Colonic mucosa (tissue), 4 donors: Measurements from ENCODE around the gene ITFG1. TPM values are rescaled to one million over a fixed set of nuclear protein-coding genes. Genes with fewer than 3 reads are reported as not detected.

Source experiments
- DNase-seq: peaks from one replicate; pipeline ENCODE4 v3.0.0-alpha.2; 2020
- H3K27ac ChIP-seq: fragments of 200-600 bp; one replicate; pipeline ENCODE4 v1.8.0; 2021
- H3K27me3 ChIP-seq: fragments of 200-600 bp; one replicate; pipeline ENCODE4 v1.8.0; 2021
- H3K36me3 ChIP-seq: fragments of 200-600 bp; one replicate; pipeline ENCODE4 v1.8.0; 2021
- H3K4me1 ChIP-seq: fragments of 200-600 bp; one replicate; pipeline ENCODE4 v1.8.0; 2021; ENCODE audit warnings: mild to moderate bottlenecking
- H3K4me3 ChIP-seq: fragments of 200-600 bp; one replicate; pipeline ENCODE4 v1.8.0; 2021
- H3K9ac ChIP-seq, 2 donors: one replicate each; pipeline ENCODE4 v1.7.0; 2013; ENCODE audit warnings: control low read depth in 2 of 2, low read depth in 2 of 2, low read length in 2 of 2
- H3K9me3 ChIP-seq: fragments of 200-600 bp; one replicate; pipeline ENCODE4 v1.8.0; 2021
- intact Hi-C: fragments of 100-400 bp; cut with DNase I; formaldehyde crosslinking; loops from one replicate; pipeline ENCODE4 v1.14.1; 2022
- total RNA-seq, 2 donors: library from RNA; stranded (reverse); fragmentation: NEBNext Ultra II Directional in 1 of 2; extraction: Animal tissue kit (Norgen Biotek cat#: 25700) in 1 of 2; gene quantifications; one replicate each; pipeline ENCODE4 v1.2.1, GENCODE V29; 2021
- TF ChIP-seq, protein P1 (sequence below): fragments of 200-600 bp; IDR thresholded peaks from one replicate; pipeline ENCODE4 v1.8.0; 2022; ENCODE audit warnings: antibody characterized with exemption, mild to moderate bottlenecking
- donor health status: healthy.
- donor health status: DM: no; HTN: no; CAD: no.
- donor health status: DM: no; HTN: no; CAD: no.

Gene ITFG1
- total RNA-seq, 2 donors from 2014 or later, result 45.9 to 92.0 TPM

GRCh38 chr16:47262938-47263337 is 197.9 kb downstream of the ITFG1 start:
- TF ChIP-seq, protein P1, sequence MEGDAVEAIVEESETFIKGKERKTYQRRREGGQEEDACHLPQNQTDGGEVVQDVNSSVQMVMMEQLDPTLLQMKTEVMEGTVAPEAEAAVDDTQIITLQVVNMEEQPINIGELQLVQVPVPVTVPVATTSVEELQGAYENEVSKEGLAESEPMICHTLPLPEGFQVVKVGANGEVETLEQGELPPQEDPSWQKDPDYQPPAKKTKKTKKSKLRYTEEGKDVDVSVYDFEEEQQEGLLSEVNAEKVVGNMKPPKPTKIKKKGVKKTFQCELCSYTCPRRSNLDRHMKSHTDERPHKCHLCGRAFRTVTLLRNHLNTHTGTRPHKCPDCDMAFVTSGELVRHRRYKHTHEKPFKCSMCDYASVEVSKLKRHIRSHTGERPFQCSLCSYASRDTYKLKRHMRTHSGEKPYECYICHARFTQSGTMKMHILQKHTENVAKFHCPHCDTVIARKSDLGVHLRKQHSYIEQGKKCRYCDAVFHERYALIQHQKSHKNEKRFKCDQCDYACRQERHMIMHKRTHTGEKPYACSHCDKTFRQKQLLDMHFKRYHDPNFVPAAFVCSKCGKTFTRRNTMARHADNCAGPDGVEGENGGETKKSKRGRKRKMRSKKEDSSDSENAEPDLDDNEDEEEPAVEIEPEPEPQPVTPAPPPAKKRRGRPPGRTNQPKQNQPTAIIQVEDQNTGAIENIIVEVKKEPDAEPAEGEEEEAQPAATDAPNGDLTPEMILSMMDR, result no peak
- DNase-seq, result no peak
- no peaks in the 10 kb centered on the region for H3K4me1 ChIP-seq
- no peak overlapping the region for H3K4me3 ChIP-seq
- H3K27me3 ChIP-seq, result no peaks in the 10 kb centered on the region
- no peaks in the 10 kb centered on the region for H3K36me3 ChIP-seq
- no peak overlapping the region for H3K9ac ChIP-seq
- H3K9me3 ChIP-seq, result no peaks in the 10 kb centered on the region
- H3K27ac ChIP-seq, result no peak overlapping the region
- intact Hi-C loops, result no loop called here

DNA sequence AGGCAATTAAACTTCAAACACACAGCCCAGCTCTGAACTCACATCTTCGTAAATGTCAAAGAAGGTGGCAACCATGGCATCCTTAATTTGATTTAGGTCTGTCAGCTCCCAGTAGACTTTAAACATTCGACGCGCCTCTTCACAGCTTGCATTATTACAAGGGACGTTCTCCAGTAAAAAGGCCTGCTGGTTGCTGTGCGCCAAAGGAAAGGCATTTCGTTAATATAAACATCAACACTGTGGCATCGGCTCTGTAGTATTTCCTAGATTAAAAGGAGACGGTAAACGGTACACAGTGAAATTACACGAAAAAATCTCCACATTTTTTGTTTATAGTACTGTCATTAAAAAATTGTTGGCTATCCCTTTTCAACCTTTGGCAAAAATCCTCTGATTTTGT is 200.4 kb downstream of the ITFG1 start:
- intact Hi-C loops, result no loop called here
- H3K27me3 ChIP-seq, result no peaks in the 10 kb centered on the region
- no peak overlapping the region for H3K9ac ChIP-seq
- no peaks in the 10 kb centered on the region for H3K4me1 ChIP-seq
- no peak overlapping the region for H3K4me3 ChIP-seq
- no peak overlapping the region for H3K27ac ChIP-seq
- H3K36me3 ChIP-seq, result no peaks in the 10 kb centered on the region
- DNase-seq, result no peak
- TF ChIP-seq, protein P1, result no peak
- H3K9me3 ChIP-seq, result no peaks in the 10 kb centered on the region

GRCh38 chr16:47258874-47259461 is 201.9 kb downstream of the ITFG1 start:
- Histone ChIP-seq H3K4me3 (no peak overlapping the region), H3K9ac (no peak overlapping the region), H3K27me3 (no peaks in the 10 kb centered on the region), H3K36me3 (no peaks in the 10 kb centered on the region), H3K27ac (no peak overlapping the region), H3K9me3 (no peaks in the 10 kb centered on the region), H3K4me1 (no peaks in the 10 kb centered on the region)
- intact Hi-C loops, result no loop called here
- TF ChIP-seq, protein P1, result peak; percentile 39
- no peak for DNase-seq

- no peak overlapping the region for H3K9ac ChIP-seq
- no peaks in the 10 kb centered on the region for H3K9me3 ChIP-seq
- TF ChIP-seq, protein P1, result no peak
- no peak overlapping the region for H3K27ac ChIP-seq
- H3K27me3 ChIP-seq, result no peaks in the 10 kb centered on the region
- no peaks in the 10 kb centered on the region for H3K36me3 ChIP-seq
- intact Hi-C loops, result no loop called here
- no peak for DNase-seq
- H3K4me1 ChIP-seq, result no peaks in the 10 kb centered on the region
- no peak overlapping the region for H3K4me3 ChIP-seq
These were observed 206.1 kb downstream of the ITFG1 start for GRCh38 chr16:47254756-47255155.

- H3K27ac ChIP-seq, result no peak overlapping the region
- DNase-seq, result no peak
- no peaks in the 10 kb centered on the region for H3K36me3 ChIP-seq
- no peak overlapping the region for H3K4me3 ChIP-seq
- no peaks in the 10 kb centered on the region for H3K4me1 ChIP-seq
- H3K27me3 ChIP-seq, result no peaks in the 10 kb centered on the region
- H3K9me3 ChIP-seq, result no peaks in the 10 kb centered on the region
- TF ChIP-seq, protein P1, result no peak
- H3K9ac ChIP-seq, result no peak overlapping the region
- intact Hi-C loops, result no loop called here
These were observed 209.9 kb downstream of the ITFG1 start for GRCh38 chr16:47250983-47251382.
